DMS 273 (cell line): Measurements from ENCODE around the gene DCAF7.

Experiments
- DNase-seq: peaks from one replicate; lab custom pipeline; 2025; ENCODE audit not compliant: unreplicated experiment; lab: John Stamatoyannopoulos, UW

DCAF7 gene

DNA sequence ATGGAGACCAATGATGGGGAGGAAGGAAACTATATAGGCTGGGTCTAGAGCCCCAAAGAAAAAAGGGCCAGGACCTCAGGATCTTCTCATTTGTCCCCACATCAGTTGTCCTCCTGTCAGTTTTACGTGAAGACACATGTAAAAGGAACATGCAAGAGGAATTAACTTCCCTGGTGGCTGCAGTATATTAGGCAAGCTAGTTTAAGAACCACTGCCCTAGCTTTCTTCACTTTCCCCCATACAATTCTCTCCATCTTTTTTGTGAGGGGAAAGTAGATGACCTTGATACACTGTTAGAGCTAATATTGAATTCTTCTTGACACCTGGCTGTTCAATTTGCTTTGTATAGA lies 74.2 kb downstream of the DCAF7 start:
- DNase-seq: no peak

DNA sequence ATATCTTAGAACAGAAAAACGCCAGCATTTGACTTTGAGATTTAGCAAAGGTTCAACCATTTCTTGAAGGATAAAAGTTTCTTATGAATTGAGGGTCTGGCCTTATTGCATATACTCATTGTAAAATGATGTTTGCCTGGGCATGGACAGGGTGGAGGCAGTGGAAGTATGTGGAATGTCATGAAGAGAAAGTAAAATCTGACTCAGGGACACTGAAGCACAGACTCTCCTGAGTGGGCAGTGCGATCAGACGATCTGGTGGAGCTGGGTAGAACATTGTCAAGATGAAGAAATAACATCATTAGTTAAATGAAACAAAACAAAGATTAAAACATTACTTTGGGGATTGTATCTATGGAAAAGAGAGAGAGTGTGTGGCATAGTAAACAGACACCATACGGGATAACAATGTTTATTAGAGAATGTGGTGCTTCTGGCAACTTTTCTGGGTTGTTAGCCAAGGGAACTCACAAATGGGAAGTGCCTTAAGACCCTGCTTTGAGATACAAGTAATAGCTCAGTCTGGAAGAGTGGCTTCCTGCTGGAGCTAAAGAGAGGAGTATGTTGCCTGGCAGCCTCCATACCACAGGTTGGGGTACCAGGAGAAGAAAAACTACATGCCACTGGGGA lies 76.4 kb downstream of the DCAF7 start:
- no peak for DNase-seq

DNA sequence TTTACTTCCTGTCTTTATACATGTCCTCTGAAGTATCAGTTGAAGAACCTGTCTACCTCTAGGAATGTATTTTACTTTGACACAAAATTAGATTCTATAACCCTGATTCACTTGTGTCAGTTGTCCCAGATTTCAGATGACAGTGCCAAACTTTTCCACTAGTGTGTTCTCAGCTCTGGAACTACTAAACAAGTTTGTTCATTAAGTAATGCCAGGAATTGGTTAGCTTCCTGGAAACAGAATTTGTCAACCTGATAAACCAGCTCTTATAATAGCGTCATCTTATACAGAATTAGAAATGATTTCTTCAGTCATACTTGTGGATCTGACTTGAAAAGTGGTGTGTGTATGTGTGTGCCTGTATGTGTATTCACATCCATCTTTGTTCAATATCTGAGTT lies 79.3 kb downstream of the DCAF7 start:
- DNase-seq: no peak

DNA sequence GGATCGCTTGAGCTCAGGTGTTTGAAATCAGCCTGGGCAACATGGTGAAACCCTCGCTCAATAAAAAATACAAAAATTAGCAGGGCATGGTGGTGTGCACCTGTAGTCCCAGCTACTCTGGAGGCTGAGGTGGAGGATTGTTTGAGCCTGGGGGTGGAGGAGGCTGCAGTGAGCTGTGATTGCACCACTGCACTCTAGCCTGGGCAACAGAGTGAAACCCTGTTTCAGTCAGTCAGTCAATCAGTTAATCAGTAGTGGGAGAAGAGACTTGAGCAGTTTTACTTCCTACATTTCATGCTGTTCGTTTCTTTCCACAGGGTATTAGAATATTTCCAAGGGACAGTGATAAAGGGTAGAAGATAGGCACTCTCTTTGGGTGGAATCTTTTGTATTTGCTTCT lies 80.8 kb downstream of the DCAF7 start:
- DNase-seq: no peak

DNA sequence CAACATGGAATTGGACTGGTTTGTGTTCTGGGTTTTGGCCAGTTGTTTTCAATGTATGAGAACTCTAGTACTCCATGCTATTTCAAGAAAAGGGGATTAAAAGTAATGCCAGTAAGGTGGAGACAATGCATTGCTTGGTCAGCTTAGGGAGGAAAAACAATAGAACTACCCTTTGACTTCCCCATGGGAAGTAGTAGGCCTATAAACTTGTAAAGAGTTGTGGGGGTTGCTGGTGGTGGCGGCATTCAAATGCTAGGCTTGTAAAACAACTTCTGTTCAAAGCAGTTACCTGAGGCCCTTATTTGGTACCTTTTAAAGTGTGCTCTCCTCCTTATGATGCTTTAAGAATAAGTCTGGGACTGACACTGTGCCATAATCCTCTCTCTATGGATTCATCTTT lies 81.3 kb downstream of the DCAF7 start:
- DNase-seq: no peak

DNA sequence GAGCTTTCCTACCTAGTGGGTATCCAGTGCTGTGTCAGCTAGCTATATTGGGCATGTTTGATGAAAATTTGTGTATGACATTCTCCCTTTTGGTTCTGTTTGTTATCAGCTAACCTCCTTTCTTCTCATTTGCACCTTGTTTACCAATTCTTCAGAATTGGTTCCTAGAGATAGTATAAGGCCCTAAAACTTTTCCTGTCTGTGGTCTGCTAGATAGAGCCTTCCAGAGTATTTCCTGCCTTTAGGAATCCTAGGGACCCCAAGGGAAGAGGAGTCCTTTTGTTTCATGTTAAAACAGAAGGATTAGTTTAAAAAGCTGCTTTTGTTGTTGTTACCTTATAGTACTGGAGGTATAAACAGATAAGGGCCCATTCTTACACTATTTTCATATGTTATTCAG lies 83.5 kb downstream of the DCAF7 start:
- DNase-seq: no peak

GRCh38 chr17:63634163-63634562 lies 83.9 kb downstream of the DCAF7 start:
- no peak for DNase-seq

DNA sequence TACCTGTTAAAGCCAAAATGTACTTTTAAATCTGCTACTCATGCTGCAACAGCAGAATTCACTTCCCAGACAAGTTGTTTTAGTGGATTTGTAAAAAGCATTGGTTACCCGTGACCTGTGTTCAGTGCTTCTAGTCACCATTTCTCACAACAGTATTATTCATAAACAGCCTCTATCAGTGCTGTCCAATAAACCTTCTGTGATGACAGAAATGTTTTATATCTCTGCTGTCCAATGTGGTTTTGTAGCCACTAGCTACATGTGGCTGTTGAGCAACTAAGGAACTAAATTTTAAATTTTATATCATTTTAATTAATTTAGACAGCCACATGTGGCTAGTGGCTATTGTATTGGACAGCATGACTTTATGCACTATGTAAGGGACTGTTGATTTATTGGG lies 84.5 kb downstream of the DCAF7 start:
- DNase-seq: no peak

- DNase-seq: no peak
These were observed 85.0 kb downstream of the DCAF7 start for GRCh38 chr17:63635290-63635689.

GRCh38 chr17:63635787-63636186 lies 85.5 kb downstream of the DCAF7 start:
- no peak for DNase-seq

- DNase-seq: no peak
These were observed 88.8 kb downstream of the DCAF7 start for GRCh38 chr17:63639125-63639524.

- DNase-seq: no peak
These were observed 89.8 kb downstream of the DCAF7 start for GRCh38 chr17:63640038-63640437.

GRCh38 chr17:63641692-63642448 lies 91.6 kb downstream of the DCAF7 start:
- DNase-seq: no peak
